Subcutaneous adipose tissue (tissue), 4 donors: ENCODE results near the gene PIGU. TPM values are rescaled to one million over a fixed set of nuclear protein-coding genes. Genes with fewer than 3 reads are reported as not detected.

Source experiments
- total RNA-seq, 4 donors: library from RNA; depleted of rRNA; stranded (reverse); fragments of >200 nt; gene quantifications; one replicate each; pipeline ENCODE4 v1.1.0, GENCODE V29; 2016
- TF ChIP-seq, protein P1 (sequence below): fragments of 450-650 bp; IDR thresholded peaks from one replicate; pipeline ENCODE4 v1.5.1; 2016; ENCODE audit warnings: low read depth, mild to moderate bottlenecking, control low read depth, antibody characterized with exemption, moderate library complexity

The PIGU gene
- total RNA-seq, 4 donors from 2014 or later, result 5.7 to 13.9 (median 7.7) TPM

DNA sequence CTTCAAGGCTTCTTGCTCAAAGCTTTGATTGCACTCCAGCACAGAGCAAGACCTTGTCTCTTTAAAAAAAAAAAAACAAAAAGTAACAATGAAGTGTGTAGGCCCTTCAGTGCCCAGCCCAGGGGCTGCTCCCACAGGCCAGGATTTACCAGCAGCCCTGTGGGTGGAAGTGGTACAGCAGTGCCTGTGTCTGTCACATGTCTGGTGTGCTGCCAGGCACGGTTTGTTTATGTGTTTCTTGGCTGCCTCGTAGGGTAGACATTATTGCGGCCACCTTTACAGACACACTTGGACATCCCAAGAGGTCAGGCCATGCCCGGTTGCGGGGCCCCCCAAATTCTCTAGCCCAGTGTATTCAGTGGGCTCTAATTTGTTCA is 148.0 kb downstream of the PIGU start:
- TF ChIP-seq, protein P1, sequence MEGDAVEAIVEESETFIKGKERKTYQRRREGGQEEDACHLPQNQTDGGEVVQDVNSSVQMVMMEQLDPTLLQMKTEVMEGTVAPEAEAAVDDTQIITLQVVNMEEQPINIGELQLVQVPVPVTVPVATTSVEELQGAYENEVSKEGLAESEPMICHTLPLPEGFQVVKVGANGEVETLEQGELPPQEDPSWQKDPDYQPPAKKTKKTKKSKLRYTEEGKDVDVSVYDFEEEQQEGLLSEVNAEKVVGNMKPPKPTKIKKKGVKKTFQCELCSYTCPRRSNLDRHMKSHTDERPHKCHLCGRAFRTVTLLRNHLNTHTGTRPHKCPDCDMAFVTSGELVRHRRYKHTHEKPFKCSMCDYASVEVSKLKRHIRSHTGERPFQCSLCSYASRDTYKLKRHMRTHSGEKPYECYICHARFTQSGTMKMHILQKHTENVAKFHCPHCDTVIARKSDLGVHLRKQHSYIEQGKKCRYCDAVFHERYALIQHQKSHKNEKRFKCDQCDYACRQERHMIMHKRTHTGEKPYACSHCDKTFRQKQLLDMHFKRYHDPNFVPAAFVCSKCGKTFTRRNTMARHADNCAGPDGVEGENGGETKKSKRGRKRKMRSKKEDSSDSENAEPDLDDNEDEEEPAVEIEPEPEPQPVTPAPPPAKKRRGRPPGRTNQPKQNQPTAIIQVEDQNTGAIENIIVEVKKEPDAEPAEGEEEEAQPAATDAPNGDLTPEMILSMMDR, result no peak

DNA sequence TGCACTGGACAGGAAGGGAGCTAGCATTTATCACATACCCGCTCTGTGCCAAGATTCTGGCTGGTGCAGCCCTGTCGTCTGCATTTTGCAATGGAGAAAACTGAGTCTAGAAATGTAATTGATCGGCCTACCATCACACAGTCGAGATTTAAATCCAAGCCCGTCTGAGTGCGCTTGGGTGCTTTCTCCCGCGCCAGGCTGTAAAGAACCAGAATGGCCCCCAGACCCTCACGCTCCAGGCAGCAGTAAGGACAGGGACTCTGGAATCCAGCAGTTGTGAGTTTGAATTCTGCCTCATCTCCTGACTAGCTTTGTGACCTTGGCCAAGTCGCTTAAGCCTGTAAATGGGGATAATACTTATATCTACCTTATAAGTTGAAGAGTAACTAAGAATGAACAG is 149.9 kb downstream of the PIGU start:
- TF ChIP-seq, protein P1, result no peak

DNA sequence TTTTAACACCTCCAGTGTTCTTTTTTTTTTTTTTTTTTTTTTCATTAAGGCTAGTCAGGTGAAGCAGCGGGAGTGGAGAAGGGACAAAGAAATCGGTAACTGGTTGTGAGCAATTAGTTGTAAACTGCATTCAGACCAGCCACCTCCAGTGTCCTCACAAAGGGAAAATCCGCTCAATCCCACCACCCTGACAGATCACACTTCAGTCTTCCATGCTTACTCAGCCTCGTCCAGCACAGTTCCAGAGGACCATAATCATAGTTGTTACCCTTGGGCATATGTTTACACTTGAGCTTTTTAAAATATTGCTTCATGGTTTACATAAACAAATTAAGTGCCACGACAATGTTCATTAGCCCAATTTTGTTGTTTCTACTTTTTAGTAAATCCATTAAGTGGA is 150.4 kb downstream of the PIGU start:
- TF ChIP-seq, protein P1, result no peak

DNA sequence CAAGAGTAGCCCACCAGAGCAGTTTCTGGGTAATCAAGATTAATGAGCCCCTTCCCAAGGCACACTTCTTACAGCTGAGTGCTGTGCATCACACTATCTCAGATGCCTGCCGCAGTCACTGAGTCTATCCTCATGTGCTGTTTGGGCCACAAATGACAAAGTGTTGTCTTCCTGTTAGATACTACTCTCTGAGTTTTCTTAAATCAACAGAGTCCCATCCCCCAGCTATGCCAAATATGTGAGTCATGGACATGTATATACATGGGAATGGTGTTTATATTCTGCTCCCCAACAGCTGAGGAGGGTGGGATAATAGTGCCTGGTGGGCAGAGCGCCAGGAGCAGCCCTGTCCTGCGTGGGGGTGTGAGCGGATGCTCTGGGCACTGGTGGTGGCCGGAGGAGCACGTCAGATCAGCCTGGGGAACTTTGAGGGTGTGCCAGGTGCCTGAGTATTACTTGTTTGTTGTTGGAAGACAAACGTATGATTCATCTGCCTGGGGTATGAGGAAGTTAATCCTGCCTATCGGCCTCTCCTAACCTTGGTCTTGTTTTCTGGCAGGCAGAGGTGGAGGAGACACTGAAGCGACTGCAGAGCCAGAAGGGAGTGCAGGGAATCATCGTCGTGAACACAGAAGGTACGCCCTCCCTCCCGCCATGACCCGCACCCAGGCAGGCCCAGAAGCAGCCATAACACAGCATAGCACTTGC is 151.0 kb downstream of the PIGU start:
- TF ChIP-seq, protein P1, result no peak

DNA sequence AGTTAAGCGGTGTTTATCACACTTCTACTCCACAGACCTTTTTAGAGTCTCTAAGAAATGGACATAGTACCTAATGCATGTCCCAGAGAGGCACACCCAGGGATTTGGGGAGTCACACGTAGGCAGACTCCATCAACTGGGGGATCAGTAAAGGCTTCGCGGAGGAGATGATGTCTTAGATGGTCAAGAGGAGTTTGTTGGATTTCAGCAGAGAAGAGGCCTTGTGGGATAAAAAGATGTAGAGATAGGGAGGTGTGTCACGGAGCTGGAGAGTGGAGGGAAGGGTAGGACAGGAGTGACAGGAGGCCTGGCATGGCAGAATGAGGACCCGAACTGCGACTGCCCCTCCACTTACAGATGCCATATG is 151.6 kb downstream of the PIGU start:
- TF ChIP-seq, protein P1, result no peak

DNA sequence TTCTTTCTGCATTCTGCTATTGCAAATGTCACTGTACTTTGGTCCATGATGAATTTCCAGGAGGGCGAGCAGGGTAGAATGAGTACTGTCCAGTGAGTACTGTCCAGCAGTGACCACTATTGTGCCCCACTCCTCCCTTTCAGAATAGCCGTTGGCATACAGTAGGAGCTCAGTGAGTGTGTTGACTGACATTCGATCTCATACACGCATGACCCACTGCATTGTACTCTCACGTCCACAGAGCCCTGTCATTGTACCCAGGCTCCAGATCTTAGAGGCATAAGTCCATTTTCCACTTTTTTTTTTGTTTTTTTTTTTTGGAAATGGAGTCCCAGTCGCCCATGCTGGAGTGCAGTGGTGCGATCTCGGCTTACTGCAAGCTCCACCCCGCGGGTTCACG is 152.5 kb downstream of the PIGU start:
- TF ChIP-seq, protein P1, result no peak

DNA sequence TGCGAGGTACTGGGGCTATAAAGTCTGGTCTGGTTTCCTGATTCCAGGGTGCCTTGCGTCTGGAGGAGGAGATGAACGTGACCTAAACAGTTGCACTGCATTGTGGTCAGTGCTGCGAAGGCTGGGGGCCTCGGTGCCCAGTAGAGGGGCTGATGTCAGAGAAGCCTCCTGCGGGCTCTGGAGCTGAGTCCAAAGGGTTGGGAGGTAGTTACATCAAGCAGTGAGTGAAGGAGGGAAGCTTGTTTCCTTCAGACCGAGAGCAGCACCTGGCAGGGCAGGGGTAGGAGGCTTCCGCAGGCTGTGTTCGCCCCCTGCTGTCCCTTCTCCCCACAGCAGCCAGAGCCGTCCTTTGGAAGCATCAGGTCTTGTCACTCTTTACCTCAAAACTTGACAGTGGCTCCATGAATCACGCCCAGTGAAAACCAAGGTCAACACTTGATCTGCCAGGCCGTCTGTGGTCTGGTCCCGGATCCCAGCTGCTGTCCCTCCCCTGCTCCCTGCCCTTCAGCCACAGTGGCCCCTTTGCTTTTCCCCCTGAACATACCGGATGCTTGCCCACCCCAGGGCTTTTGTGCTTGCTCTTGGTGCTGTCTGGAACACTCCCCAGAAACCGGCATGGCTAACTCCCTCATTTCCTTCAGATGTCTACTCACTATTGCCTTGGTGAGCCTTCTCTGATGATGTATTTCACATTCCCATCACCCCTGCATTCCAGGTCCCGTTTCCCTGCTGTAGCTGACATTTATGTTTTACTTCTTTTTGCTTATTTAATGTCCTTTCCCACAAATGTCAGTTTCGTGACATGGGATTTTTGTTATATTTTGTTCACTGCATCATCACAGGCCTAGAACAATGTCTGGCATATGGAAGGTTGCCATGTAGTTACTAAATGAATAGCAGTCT is 153.7 kb downstream of the PIGU start:
- TF ChIP-seq, protein P1, result no peak
